ENCODE measurements around the gene BCAS3.

GRCh38 chr17:61411011-61411260 is 733.3 kb downstream of the BCAS3 start:
- TF ChIP-seq POLR2A (IDR thresholded peaks at IDR 0.05) (no peak), CTCF (IDR thresholded peaks at IDR 0.05) (peak in 1 of 4 donors; percentile 4)
